ENCODE measurements around the gene MS4A3.

- TF ChIP-seq CTCF (IDR thresholded peaks at IDR 0.05) (no peak), POLR2A (IDR thresholded peaks at IDR 0.05) (no peak)
These were observed 39.1 kb downstream of the MS4A3 start for GRCh38 chr11:60095477-60096120.
